SK-MEL-5 (cell line): ENCODE results near the gene PLCD1. TPM values are rescaled to one million over a fixed set of nuclear protein-coding genes. Genes with fewer than 3 reads are reported as not detected.

Experiments
- DNase-seq: peaks from one replicate; pipeline ENCODE4 v3.0.0-alpha.2; 2016; ENCODE audit warnings: low read depth, low spot score
- in situ Hi-C: cut with HindIII; loops from 2 replicates; pipeline ENCODE4 v1.10.0; 2016; ENCODE audit warnings: low sequenced_read_pairs, high pct_unique_total_duplicates, low pct_unique_long_range_greater_than_20kb
- small RNA-seq, 2 experiments: library from RNA; depleted of rRNA; stranded (forward); fragments of <200 nt; gene quantifications; one replicate each; pipeline ENCODE3, GENCODE V24; 2014
- total RNA-seq: library from RNA; depleted of rRNA; stranded (reverse); fragments of >200 nt; shearing (Covaris generic); gene quantifications from 2 replicates; pipeline ENCODE4 v1.2.3, GENCODE V29; 2014; rRNA removed

PLCD1 gene
- total RNA-seq, 1 experiment from 2014 or later, result 7.0 TPM

- no peak for DNase-seq
- in situ Hi-C loops, result no loop called here
Measured at GRCh38 chr3:37963016-37963415, 66.4 kb downstream of the PLCD1 start.

- no peak for DNase-seq
- in situ Hi-C loops, result no loop called here
Measured at GRCh38 chr3:37961622-37962431, 67.6 kb downstream of the PLCD1 start.

- in situ Hi-C loops, result no loop called here
- no peak for DNase-seq
Measured at GRCh38 chr3:37957539-37957936, 71.9 kb downstream of the PLCD1 start.

Small RNA genes lying within 50 kb of the gene (small RNA-seq; reads per million reads assigned to genes)
- 0.04 to 0.57 reads per million in 2 experiments for gene MIR26A1
- gene RF00019, result 0 reads per million in 2 experiments

Other genes starting within 250 kb of the PLCD1 start
- gene CTDSPL, start 167.8 kb downstream of the PLCD1 start, total RNA-seq, result 15.5 and 16.1 TPM in 2 replicates
- gene VILL, start 38.9 kb downstream of the PLCD1 start, total RNA-seq, result 3.6 and 3.7 TPM in 2 replicates
- not detected in 2 replicates for gene DLEC1, start 9.6 kb upstream of the PLCD1 start, total RNA-seq
- 14.1 and 26.2 TPM in 2 replicates for gene ACAA1, start 107.5 kb upstream of the PLCD1 start, total RNA-seq
- gene MYD88, start 109.0 kb upstream of the PLCD1 start, total RNA-seq, result 0.98 and 1.8 TPM in 2 replicates
- gene OXSR1, start 135.9 kb upstream of the PLCD1 start, total RNA-seq, result 27.9 and 28.6 TPM in 2 replicates
- gene SLC22A13, start 236.2 kb upstream of the PLCD1 start, total RNA-seq, result 0.34 TPM in 1 of 2 replicates, not detected in the other